ENCODE data around the gene LILRB5.
"Not testable (repeated sequence)": the region's sequence is repeated elsewhere in the genome, so short reads cannot be mapped to it uniquely, and the experiment has no call there.

DNA sequence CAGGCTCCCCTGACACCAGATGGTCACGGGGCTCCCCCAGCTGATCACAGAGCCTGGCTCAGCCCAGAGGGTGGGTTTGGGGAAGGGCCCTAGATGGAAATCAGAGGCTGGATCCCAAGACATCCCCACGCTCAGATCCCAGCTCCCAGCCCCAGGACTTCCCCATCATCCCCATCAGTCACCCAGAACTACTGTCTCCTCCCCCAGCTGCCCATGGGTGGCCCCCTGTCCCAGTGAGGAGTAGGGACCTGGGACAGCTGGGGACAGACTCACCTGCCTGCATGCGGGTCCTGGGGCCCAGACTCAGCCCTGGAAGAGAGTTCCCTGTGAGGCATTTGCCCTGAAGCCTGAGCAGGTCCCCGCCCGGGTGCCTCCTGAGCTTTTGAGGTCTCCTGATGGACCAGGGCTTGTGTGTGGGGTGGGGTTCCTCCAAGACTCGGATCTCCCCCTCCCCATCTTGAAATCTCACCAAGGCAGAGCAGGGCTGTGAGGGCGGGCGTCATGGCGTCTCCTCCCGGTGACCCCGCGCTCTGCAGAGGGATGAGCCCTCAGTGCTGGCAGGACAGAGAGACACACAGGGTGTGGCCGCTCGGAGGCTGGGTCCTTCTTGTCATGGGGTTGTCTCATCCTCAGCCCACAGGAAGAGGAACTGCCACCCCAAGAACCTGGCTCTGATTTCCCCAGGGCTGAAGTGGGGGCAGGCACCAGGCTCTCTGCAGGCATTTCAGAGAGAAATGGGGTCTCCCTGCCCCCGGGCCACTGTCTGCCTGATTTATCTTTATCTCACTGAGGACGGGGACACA, 34.4 kb downstream of the LILRB5 start, which contains the start of gene LILRB3:
- TF ChIP-seq, protein P1, sequence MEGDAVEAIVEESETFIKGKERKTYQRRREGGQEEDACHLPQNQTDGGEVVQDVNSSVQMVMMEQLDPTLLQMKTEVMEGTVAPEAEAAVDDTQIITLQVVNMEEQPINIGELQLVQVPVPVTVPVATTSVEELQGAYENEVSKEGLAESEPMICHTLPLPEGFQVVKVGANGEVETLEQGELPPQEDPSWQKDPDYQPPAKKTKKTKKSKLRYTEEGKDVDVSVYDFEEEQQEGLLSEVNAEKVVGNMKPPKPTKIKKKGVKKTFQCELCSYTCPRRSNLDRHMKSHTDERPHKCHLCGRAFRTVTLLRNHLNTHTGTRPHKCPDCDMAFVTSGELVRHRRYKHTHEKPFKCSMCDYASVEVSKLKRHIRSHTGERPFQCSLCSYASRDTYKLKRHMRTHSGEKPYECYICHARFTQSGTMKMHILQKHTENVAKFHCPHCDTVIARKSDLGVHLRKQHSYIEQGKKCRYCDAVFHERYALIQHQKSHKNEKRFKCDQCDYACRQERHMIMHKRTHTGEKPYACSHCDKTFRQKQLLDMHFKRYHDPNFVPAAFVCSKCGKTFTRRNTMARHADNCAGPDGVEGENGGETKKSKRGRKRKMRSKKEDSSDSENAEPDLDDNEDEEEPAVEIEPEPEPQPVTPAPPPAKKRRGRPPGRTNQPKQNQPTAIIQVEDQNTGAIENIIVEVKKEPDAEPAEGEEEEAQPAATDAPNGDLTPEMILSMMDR (IDR thresholded peaks at IDR 0.05; ENCODE audit: insufficient read depth, low read length, poor library complexity, severe bottlenecking) = not testable (repeated sequence)
- TF ChIP-seq EZH2phosphoT487 (conservative IDR thresholded peaks at IDR 0.05; ENCODE audit: low read length) = not testable (repeated sequence)
